Measurements from ENCODE around the gene ITPRIPL1.

DNA sequence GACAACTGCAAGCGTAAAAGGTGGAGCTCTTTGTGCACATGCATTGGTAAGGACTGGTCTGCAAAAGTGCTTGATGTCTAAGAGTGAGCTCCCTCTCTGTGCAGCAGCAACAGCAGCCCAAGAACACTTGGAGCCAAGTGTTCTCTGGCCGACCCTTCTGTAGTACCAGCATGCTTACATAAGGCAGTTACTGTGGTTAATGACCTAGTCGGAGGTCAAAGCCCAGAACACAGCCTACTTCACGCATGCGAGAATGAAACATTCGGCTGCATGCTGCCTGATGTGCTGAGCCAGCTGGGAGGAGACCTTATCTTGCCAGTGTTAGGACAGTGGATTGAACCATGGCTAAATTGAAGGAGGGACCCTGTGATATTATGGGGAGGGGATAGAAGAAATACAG, 31.8 kb downstream of the ITPRIPL1 start:
- TF ChIP-seq, protein P1, sequence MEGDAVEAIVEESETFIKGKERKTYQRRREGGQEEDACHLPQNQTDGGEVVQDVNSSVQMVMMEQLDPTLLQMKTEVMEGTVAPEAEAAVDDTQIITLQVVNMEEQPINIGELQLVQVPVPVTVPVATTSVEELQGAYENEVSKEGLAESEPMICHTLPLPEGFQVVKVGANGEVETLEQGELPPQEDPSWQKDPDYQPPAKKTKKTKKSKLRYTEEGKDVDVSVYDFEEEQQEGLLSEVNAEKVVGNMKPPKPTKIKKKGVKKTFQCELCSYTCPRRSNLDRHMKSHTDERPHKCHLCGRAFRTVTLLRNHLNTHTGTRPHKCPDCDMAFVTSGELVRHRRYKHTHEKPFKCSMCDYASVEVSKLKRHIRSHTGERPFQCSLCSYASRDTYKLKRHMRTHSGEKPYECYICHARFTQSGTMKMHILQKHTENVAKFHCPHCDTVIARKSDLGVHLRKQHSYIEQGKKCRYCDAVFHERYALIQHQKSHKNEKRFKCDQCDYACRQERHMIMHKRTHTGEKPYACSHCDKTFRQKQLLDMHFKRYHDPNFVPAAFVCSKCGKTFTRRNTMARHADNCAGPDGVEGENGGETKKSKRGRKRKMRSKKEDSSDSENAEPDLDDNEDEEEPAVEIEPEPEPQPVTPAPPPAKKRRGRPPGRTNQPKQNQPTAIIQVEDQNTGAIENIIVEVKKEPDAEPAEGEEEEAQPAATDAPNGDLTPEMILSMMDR (IDR thresholded peaks at IDR 0.05) = no peak
- TF ChIP-seq POLR2A (IDR thresholded peaks at IDR 0.05) (no peak), EP300 (IDR thresholded peaks at IDR 0.05) (peak in 1 of 2 donors; percentile 64)
